Measurements from ENCODE around the gene PGM1. TPM values are rescaled to one million over a fixed set of nuclear protein-coding genes. Genes with fewer than 3 reads are reported as not detected.

PGM1 gene
- total and polyA plus RNA-seq, 10 of the 15 experiments (the other 5 are each of a cell fraction or from before 2014, with no cell fraction given): 22.5 to 72.6 (median 50.8) TPM

DNA sequence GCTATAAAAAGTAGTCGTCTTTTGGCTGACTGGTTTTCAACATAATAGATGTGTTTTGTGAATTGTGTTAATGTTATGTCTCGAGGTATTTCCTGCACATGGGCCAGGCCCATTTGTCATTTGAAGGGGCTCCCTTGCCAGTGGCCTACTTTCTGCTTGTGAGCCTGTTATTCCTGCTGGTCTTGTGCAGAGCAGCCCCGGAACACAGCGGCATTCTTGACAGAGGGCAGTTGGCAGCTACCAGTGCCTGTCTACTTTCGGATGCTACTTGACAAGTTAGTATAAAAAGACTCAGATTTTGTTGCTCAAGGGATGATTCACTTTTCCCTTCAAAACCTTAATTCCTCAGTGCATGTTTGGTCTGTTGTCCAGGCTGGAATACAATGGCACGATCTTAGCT, 28.5 kb downstream of the PGM1 start:
- H4K20me1 ChIP-seq (ENCODE audit: control insufficient read depth, insufficient read depth): no peaks in the 10 kb centered on the region
- H3K4me2 ChIP-seq (ENCODE audit: control insufficient read depth, insufficient read depth): no peak overlapping the region
- intact Hi-C loops (cut with micrococcal nuclease; ENCODE audit: unreplicated experiment) (no loop called here), in situ Hi-C loops (cut with MboI) (no loop called here)
- ATAC-seq: no peak
- H3K9me3 ChIP-seq (replicated peaks; ENCODE audit: control insufficient read depth, insufficient read depth, low read length): no peaks in the 10 kb centered on the region; the same call in 2 of the 3 replicates
- DNase-seq (ENCODE audit: low read depth, low spot score): no peak
- RAD21 ChIA-PET (ENCODE audit: unreplicated experiment): interaction anchor here (2.0 kb wide), 1 partner anchor 64 kb away, joined by 8 read pairs; no protein-coding TSS in a partner anchor
- H3K4me1 ChIP-seq (ENCODE audit: control insufficient read depth, insufficient read depth, low read length): peaks cover 6% of the 10 kb centered on the region; the same call in 1 of the 2 replicates
- no peaks in the 10 kb centered on the region; the same call in 1 of the 2 replicates for H3K79me2 ChIP-seq (ENCODE audit: control insufficient read depth, insufficient read depth, low read length)
- no peak overlapping the region for H2AFZ ChIP-seq (ENCODE audit: control insufficient read depth, low read depth, low read length)
- H3K4me3 ChIP-seq: no peak overlapping the region
- no peaks in the 10 kb centered on the region for H3K27me3 ChIP-seq (replicated peaks in 1 of 2; ENCODE audit: control insufficient read depth in 2 of 2, insufficient read depth in 2 of 2, low read length in 1 of 2)
- no peak overlapping the region for H3K9ac ChIP-seq (ENCODE audit: control insufficient read depth, insufficient read depth, low read length)
- SMC1A ChIA-PET (ENCODE audit: uncharacterized antibody, unreplicated experiment): interaction anchor here (1.0 to 2.5 kb wide), 3 partner anchors 26 to 67 kb away, joined by 3 to 7 read pairs (median 3); no protein-coding TSS in a partner anchor
- peaks cover 0 to 2% of the 10 kb centered on the region in 2 experiments; a peak in 1 of 4 replicates for H3K36me3 ChIP-seq (ENCODE audit: control insufficient read depth in 2 of 2, insufficient read depth in 2 of 2, low read length in 1 of 2)
- BruUV-seq (replicated peaks): no TSS peak
- WGBS (ENCODE audit: insufficient coverage, insufficient replicate concordance, low lambda C conversion rate, missing lambda C conversion rate): 98% methylated on average over 6 of the region's 6 CpGs
- FAIRE-seq: no peak
- POLR2A ChIA-PET: no interaction called here
- CTCF ChIA-PET: interaction anchor here (1.0 to 3.4 kb wide), 4 partner anchors 516 to 625 kb away, joined by 3 to 8 read pairs (median 6); no protein-coding TSS in a partner anchor
- no peak overlapping the region for H3K27ac ChIP-seq (ENCODE audit: control insufficient read depth, insufficient read depth)
- TF ChIP-seq JUND (IDR thresholded peaks at IDR 0.05; ENCODE audit: low read depth, low read length): no peak
- TF ChIP-seq, protein P1, sequence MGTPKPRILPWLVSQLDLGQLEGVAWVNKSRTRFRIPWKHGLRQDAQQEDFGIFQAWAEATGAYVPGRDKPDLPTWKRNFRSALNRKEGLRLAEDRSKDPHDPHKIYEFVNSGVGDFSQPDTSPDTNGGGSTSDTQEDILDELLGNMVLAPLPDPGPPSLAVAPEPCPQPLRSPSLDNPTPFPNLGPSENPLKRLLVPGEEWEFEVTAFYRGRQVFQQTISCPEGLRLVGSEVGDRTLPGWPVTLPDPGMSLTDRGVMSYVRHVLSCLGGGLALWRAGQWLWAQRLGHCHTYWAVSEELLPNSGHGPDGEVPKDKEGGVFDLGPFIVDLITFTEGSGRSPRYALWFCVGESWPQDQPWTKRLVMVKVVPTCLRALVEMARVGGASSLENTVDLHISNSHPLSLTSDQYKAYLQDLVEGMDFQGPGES (IDR thresholded peaks at IDR 0.05): no peak
- TF ChIP-seq ZZZ3 (IDR thresholded peaks at IDR 0.05; ENCODE audit: control insufficient read depth, insufficient read length, low read depth): no peak
- TF ChIP-seq ZNF384 (IDR thresholded peaks at IDR 0.05; ENCODE audit: borderline replicate concordance, low read depth, low read length): no peak
- TF ChIP-seq, protein P2, sequence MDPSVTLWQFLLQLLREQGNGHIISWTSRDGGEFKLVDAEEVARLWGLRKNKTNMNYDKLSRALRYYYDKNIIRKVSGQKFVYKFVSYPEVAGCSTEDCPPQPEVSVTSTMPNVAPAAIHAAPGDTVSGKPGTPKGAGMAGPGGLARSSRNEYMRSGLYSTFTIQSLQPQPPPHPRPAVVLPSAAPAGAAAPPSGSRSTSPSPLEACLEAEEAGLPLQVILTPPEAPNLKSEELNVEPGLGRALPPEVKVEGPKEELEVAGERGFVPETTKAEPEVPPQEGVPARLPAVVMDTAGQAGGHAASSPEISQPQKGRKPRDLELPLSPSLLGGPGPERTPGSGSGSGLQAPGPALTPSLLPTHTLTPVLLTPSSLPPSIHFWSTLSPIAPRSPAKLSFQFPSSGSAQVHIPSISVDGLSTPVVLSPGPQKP (IDR thresholded peaks at IDR 0.05; ENCODE audit: low read depth, low read length): no peak
- no peak for TF ChIP-seq RELA (IDR thresholded peaks at IDR 0.05; ENCODE audit: borderline replicate concordance, partially characterized antibody)
- TF ChIP-seq EP300 (IDR thresholded peaks at IDR 0.05; ENCODE audit: borderline replicate concordance in 1 of 2, control insufficient read depth in 1 of 2, low read depth in 2 of 2, low read length in 2 of 2): no peak
- no peak for TF ChIP-seq PML (IDR thresholded peaks at IDR 0.05; ENCODE audit: low read length)
- no peak for TF ChIP-seq HDAC6 (IDR thresholded peaks at IDR 0.05; ENCODE audit: unreplicated experiment)
- TF ChIP-seq NR2F1 (conservative IDR thresholded peaks at IDR 0.05): no peak
- TF ChIP-seq NRF1 (conservative IDR thresholded peaks at IDR 0.05; ENCODE audit: low read depth, low read length): no peak
- no peak for TF ChIP-seq EED (IDR thresholded peaks at IDR 0.05; ENCODE audit: low read depth)
- TF ChIP-seq, protein P3, sequence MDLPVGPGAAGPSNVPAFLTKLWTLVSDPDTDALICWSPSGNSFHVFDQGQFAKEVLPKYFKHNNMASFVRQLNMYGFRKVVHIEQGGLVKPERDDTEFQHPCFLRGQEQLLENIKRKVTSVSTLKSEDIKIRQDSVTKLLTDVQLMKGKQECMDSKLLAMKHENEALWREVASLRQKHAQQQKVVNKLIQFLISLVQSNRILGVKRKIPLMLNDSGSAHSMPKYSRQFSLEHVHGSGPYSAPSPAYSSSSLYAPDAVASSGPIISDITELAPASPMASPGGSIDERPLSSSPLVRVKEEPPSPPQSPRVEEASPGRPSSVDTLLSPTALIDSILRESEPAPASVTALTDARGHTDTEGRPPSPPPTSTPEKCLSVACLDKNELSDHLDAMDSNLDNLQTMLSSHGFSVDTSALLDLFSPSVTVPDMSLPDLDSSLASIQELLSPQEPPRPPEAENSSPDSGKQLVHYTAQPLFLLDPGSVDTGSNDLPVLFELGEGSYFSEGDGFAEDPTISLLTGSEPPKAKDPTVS (IDR thresholded peaks at IDR 0.05; ENCODE audit: low read depth, low read length): no peak
- TF ChIP-seq RFX5 (IDR thresholded peaks at IDR 0.05; ENCODE audit: low read depth, low read length): no peak
- TF ChIP-seq TAF1 (IDR thresholded peaks at IDR 0.05; ENCODE audit: borderline replicate concordance, low read depth, low read length): no peak
- TF ChIP-seq, protein P4, sequence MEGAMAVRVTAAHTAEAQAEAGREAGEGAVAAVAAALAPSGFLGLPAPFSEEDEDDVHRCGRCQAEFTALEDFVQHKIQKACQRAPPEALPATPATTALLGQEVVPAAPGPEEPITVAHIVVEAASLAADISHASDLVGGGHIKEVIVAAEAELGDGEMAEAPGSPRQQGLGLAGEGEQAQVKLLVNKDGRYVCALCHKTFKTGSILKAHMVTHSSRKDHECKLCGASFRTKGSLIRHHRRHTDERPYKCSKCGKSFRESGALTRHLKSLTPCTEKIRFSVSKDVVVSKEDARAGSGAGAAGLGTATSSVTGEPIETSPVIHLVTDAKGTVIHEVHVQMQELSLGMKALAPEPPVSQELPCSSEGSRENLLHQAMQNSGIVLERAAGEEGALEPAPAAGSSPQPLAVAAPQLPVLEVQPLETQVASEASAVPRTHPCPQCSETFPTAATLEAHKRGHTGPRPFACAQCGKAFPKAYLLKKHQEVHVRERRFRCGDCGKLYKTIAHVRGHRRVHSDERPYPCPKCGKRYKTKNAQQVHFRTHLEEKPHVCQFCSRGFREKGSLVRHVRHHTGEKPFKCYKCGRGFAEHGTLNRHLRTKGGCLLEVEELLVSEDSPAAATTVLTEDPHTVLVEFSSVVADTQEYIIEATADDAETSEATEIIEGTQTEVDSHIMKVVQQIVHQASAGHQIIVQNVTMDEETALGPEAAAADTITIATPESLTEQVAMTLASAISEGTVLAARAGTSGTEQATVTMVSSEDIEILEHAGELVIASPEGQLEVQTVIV (IDR thresholded peaks at IDR 0.05; ENCODE audit: borderline replicate concordance, partially characterized antibody): no peak
- TF ChIP-seq, protein P5, sequence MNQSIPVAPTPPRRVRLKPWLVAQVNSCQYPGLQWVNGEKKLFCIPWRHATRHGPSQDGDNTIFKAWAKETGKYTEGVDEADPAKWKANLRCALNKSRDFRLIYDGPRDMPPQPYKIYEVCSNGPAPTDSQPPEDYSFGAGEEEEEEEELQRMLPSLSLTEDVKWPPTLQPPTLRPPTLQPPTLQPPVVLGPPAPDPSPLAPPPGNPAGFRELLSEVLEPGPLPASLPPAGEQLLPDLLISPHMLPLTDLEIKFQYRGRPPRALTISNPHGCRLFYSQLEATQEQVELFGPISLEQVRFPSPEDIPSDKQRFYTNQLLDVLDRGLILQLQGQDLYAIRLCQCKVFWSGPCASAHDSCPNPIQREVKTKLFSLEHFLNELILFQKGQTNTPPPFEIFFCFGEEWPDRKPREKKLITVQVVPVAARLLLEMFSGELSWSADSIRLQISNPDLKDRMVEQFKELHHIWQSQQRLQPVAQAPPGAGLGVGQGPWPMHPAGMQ (IDR thresholded peaks at IDR 0.05; ENCODE audit: borderline replicate concordance): no peak

All from GM12878 (cell line).